ENCODE results near the gene RAB7A. TPM values are rescaled to one million over a fixed set of nuclear protein-coding genes. Genes with fewer than 3 reads are reported as not detected.

RAB7A gene
- total RNA-seq, 2 donors from 2014 or later, result 283 to 314 TPM

Other genes starting within 250 kb of the RAB7A start
- 1 to 10 TPM; 1.4 to 2.3 TPM for gene GATA2, start 233.0 kb upstream of the RAB7A start, total RNA-seq
- gene RPN1, start 75.4 kb upstream of the RAB7A start, total RNA-seq, result 100 to 1,000 TPM; 109 to 128 TPM
- 10 to 100 TPM; 49.7 to 74.2 TPM for gene ACAD9, start 153.4 kb downstream of the RAB7A start, total RNA-seq